Spleen (tissue), 11 donors: ENCODE data around the gene NPHS1. TPM values are rescaled to one million over a fixed set of nuclear protein-coding genes. Genes with fewer than 3 reads are reported as not detected.

Experiments used
- DNase-seq: peaks from one replicate; pipeline ENCODE4 v3.0.0-alpha.2; 2020
- H3K27ac ChIP-seq, 8 donors: fragments of 200-600 bp; sonication (generic) in 7 of 8; 1 replicate in 4 of 8; 2 replicates in 4 of 8; pipeline versions ENCODE4 v1.5.0 to v1.8.0; 2016 to 2021; ENCODE audit warnings: inconsistent platforms in 4 of 8, mild to moderate bottlenecking in 4 of 8, moderate library complexity in 1 of 8
- H3K27me3 ChIP-seq, 7 donors: fragments of 200-600 bp; sonication (generic) in 6 of 7; replicated peaks in 1 of 7; 1 replicate in 4 of 7; 2 replicates in 3 of 7; pipeline versions ENCODE4 v1.5.0 to v1.8.0; 2016 to 2021; ENCODE audit warnings: inconsistent platforms in 3 of 7, mild to moderate bottlenecking in 1 of 7
- H3K36me3 ChIP-seq, 6 donors: fragments of 200-600 bp; sonication (generic) in 5 of 6; 1 replicate in 4 of 6; 2 replicates in 2 of 6; pipeline versions ENCODE4 v1.5.0 to v1.8.0; 2016 to 2021; ENCODE audit warnings: inconsistent platforms in 2 of 6
- H3K4me1 ChIP-seq, 6 donors: fragments of 200-600 bp; sonication (generic) in 5 of 6; 1 replicate in 3 of 6; 2 replicates in 3 of 6; pipeline versions ENCODE4 v1.5.0 to v1.8.0; 2016 to 2021; ENCODE audit warnings: inconsistent platforms in 3 of 6
- H3K4me3 ChIP-seq, 8 donors: fragments of 200-600 bp; sonication (generic) in 7 of 8; 1 replicate in 4 of 8; 2 replicates in 4 of 8; pipeline versions ENCODE4 v1.5.0 to v1.8.0; 2016 to 2021; ENCODE audit warnings: inconsistent platforms in 4 of 8, mild to moderate bottlenecking in 4 of 8, moderate library complexity in 2 of 8
- H3K9me3 ChIP-seq, 8 donors: fragments of 200-600 bp; sonication (generic) in 7 of 8; 1 replicate in 4 of 8; 2 replicates in 4 of 8; pipeline versions ENCODE4 v1.5.0 to v1.8.0; 2016 to 2021; ENCODE audit warnings: inconsistent platforms in 4 of 8
- POLR2A ChIP-seq, 3 donors: fragments of 450-650 bp; IDR thresholded peaks; one replicate each; pipeline ENCODE4 v1.5.1; 2017; ENCODE audit warnings: antibody characterized with exemption in 3 of 3, mild to moderate bottlenecking in 1 of 3
- POLR2AphosphoS5 ChIP-seq, 3 donors: sonication (generic); formaldehyde crosslinking; IDR thresholded peaks; one replicate each; pipeline ENCODE4 v1.5.1; 2017; ENCODE audit warnings: antibody characterized with exemption in 3 of 3
- WGBS, 5 donors: extraction: QIAGEN DNeasy Blood & Tissue Kit in 3 of 5; methylation state at CpG; one replicate each; pipeline versions ENCODE4 v1.1.5 to v1.1.7; 2013 to 2018; 5-methylcytosine and 5-hydroxymethylcytosine counted together
- intact Hi-C: fragments of 100-400 bp; cut with DNase I; formaldehyde crosslinking; loops from one replicate; pipeline ENCODE4 v1.15.0; 2023; ENCODE audit warnings: low total_unique reads
- polyA plus RNA-seq, 3 donors: library from polyadenylated mRNA; stranded (reverse); fragments of 200-250 nt; gene quantifications; one replicate each; pipeline ENCODE4 v1.2.1, GENCODE V29; 2013
- total RNA-seq, 7 donors: library from RNA; depleted of rRNA in 3 of 7; stranded (reverse); fragments of >200 nt in 3 of 7; fragmentation: NEBNext Ultra II Directional in 4 of 7; extraction: Animal tissue kit (Norgen Biotek cat#: 25700) in 4 of 7; gene quantifications; one replicate each; pipeline versions ENCODE4 v1.1.0 to v1.2.1, GENCODE V29; 2016 to 2021
- TF ChIP-seq, protein P1 (sequence below), 11 experiments: fragments of 200-600 bp in 7 of 11; fragments of 450-650 bp in 4 of 11; sonication (generic) in 4 of 11; IDR thresholded peaks in 8 of 11; conservative IDR thresholded peaks in 3 of 11; 1 replicate in 7 of 11; 2 replicates in 4 of 11; pipeline versions ENCODE4 v1.4.0 to v1.8.0; 2016 to 2021; ENCODE audit warnings: antibody characterized with exemption in 11 of 11, inconsistent platforms in 4 of 11, mild to moderate bottlenecking in 1 of 11
- donor health status: healthy with polysubstance abuse.
- donor health status: DM: no; HTN: no; CAD: no; lungs with moderate emphysema.
- donor health status: DM: no; HTN: no; CAD: no.
- donor health status: Bipolar disorder and iron deficiency.
- donor health status: healthy.
- donor health status: DM: no; HTN: no; CAD: no.
- donor health status: DM: yes; HTN: yes; CAD: no.

The NPHS1 gene
- total and polyA plus RNA-seq, 10 donors: 0.10 to 0.60 (median 0.20) TPM; not detected in 5

DNA sequence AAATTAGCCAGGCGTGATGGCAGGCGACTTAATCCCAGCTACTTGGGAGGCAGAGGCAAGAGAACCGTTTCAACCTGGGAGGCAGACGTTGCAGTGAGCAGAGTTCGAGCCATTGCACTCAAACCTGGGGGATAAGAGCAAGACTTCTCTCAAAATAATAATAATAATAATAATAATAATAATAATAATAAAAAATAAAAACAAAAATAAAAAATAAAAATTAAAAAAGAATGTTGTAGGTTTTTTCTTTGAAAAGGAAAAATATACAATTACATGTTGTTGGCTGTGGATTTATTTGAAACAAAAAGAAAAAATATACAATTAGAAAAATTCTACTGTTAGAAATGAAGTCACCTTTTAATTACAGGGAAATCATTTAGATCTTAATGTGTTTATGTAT lies 28.2 kb downstream of the NPHS1 start:
- H3K27ac ChIP-seq: no peak overlapping the region
- intact Hi-C loops: no loop called here
- no peaks in the 10 kb centered on the region for H3K9me3 ChIP-seq
- H3K27me3 ChIP-seq: peaks cover 0 to 72% (median 6%) of the 10 kb centered on the region in 7 donors
- H3K4me3 ChIP-seq: no peak overlapping the region
- no peaks in the 10 kb centered on the region for H3K4me1 ChIP-seq
- no peak for DNase-seq
- WGBS, 5 donors: 82 to 94% (median 84%) methylated on average over 5 of the region's 5 CpGs
- H3K36me3 ChIP-seq: no peaks in the 10 kb centered on the region
- no peak for TF ChIP-seq POLR2A (IDR thresholded peaks at IDR 0.05)

DNA sequence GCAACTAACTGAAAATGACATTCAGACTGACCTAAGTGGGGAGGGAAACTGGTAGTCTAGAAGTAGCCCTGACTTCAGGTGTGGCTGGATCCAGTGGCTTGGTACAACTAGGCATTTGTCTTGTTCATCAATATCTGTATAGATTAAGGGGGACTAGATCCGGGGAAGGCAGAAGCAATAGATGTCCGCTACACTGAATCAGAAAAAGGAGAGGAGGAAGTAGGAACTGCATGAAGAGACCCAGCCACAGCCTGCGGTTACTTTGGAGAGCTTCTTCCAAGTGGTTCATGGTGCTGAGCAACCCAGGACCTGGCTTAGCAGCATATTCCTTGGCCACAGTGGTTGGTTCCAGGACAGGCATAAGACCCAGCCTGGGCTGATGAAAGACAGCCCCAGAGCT lies 29.7 kb downstream of the NPHS1 start:
- TF ChIP-seq POLR2A (IDR thresholded peaks at IDR 0.05) (no peak), POLR2AphosphoS5 (IDR thresholded peaks at IDR 0.05) (no peak)
- TF ChIP-seq, protein P1, sequence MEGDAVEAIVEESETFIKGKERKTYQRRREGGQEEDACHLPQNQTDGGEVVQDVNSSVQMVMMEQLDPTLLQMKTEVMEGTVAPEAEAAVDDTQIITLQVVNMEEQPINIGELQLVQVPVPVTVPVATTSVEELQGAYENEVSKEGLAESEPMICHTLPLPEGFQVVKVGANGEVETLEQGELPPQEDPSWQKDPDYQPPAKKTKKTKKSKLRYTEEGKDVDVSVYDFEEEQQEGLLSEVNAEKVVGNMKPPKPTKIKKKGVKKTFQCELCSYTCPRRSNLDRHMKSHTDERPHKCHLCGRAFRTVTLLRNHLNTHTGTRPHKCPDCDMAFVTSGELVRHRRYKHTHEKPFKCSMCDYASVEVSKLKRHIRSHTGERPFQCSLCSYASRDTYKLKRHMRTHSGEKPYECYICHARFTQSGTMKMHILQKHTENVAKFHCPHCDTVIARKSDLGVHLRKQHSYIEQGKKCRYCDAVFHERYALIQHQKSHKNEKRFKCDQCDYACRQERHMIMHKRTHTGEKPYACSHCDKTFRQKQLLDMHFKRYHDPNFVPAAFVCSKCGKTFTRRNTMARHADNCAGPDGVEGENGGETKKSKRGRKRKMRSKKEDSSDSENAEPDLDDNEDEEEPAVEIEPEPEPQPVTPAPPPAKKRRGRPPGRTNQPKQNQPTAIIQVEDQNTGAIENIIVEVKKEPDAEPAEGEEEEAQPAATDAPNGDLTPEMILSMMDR (IDR thresholded peaks at IDR 0.05 in 8 of 11, conservative IDR thresholded peaks at IDR 0.05 in 3 of 11): no peak
- Histone ChIP-seq H3K36me3 (no peaks in the 10 kb centered on the region), H3K27ac (no peak overlapping the region), H3K4me3 (no peak overlapping the region), H3K9me3 (no peaks in the 10 kb centered on the region), H3K27me3 (peaks cover 0 to 73% (median 6%) of the 10 kb centered on the region in 7 donors), H3K4me1 (no peaks in the 10 kb centered on the region)
- WGBS, 5 donors: 43 to 64% (median 60%) methylated on average over 3 of the region's 3 CpGs
- DNase-seq: no peak
- intact Hi-C loops: no loop called here

DNA sequence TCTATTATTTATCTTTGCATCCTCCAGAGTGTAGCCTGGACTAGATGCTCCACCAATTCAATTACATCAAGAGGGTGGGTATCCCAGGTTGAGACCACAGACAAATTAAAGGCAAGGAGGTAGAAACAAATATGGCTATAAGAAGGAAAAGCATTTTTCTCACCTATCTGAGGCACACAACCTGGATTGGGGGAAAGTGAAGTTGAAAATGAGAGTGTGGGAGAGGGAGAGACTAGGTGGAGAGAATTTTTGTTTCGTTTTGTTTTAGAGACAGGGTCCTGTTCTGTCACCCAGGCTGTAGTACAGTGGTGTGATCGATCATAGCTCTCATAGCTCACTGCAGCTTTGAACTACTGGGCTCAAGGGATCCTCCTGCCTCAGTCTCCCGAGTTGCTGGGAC lies 33.9 kb downstream of the NPHS1 start:
- H3K27me3 ChIP-seq: peaks cover 0 to 82% (median 0%) of the 10 kb centered on the region in 7 donors
- no peak for TF ChIP-seq POLR2AphosphoS5 (IDR thresholded peaks at IDR 0.05)
- no peaks in the 10 kb centered on the region for H3K36me3 ChIP-seq
- intact Hi-C loops: no loop called here
- no peaks in the 10 kb centered on the region for H3K9me3 ChIP-seq
- no peaks in the 10 kb centered on the region for H3K4me1 ChIP-seq
- no peak for DNase-seq
- H3K4me3 ChIP-seq: no peak overlapping the region
- 55 to 76% (median 69%) methylated on average over 3 of the region's 3 CpGs for WGBS, 5 donors
- H3K27ac ChIP-seq: no peak overlapping the region

DNA sequence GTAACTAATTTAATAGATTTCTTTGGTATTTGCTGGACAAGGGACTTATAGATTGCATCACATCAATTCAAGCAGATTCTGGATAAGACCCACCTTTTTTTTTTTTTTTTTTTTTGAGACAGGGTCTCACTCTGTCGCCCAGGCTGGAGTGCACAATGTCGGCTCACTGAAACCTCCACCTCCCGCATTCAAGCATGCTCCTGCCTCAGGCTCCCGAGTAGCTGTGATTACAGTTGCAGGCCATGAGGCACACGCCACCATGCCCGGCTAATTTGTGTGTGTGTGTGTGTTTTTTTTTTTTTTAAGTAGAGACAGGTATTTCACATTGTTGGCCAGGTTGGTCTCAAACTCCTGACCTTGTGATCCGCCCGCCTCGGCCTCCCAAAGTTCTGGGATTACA lies 35.5 kb downstream of the NPHS1 start:
- H3K4me1 ChIP-seq: no peaks in the 10 kb centered on the region
- intact Hi-C loops: no loop called here
- H3K27ac ChIP-seq: no peak overlapping the region
- DNase-seq: no peak
- H3K36me3 ChIP-seq: no peaks in the 10 kb centered on the region
- no peak overlapping the region for H3K4me3 ChIP-seq
- H3K9me3 ChIP-seq: no peaks in the 10 kb centered on the region
- peaks cover 0 to 84% (median 0%) of the 10 kb centered on the region in 7 donors for H3K27me3 ChIP-seq
- WGBS, 5 donors: 81 to 92% (median 86%) methylated on average over 9 of the region's 9 CpGs
- TF ChIP-seq POLR2A (IDR thresholded peaks at IDR 0.05) (no peak), POLR2AphosphoS5 (IDR thresholded peaks at IDR 0.05) (no peak)
- TF ChIP-seq, protein P1 (IDR thresholded peaks at IDR 0.05 in 8 of 11, conservative IDR thresholded peaks at IDR 0.05 in 3 of 11): no peak

DNA sequence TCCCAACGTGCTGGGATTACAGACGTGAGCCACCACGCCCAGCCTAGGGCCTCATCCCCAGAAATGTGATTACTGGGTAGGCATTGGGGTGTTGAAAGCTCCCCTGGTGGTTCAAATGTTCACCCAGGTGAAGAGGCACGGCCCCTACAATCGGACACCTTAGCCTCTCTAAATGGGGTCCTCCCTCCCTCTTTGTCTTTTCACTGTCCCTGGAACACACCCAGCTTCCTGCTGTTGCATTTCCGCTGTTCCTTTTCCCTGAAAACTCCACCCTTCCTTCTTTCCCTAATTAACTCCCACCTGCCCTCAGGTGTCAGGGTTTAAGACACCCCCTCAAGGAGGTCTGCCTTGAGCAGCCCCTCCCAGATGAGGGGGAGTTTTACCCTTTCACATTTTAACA lies 36.0 kb downstream of the NPHS1 start:
- intact Hi-C loops: no loop called here
- Histone ChIP-seq H3K4me3 (no peak overlapping the region), H3K27me3 (peaks cover 0 to 84% (median 0%) of the 10 kb centered on the region in 7 donors), H3K9me3 (no peaks in the 10 kb centered on the region), H3K4me1 (no peaks in the 10 kb centered on the region), H3K36me3 (no peaks in the 10 kb centered on the region), H3K27ac (no peak overlapping the region)
- WGBS, 5 donors: 30 to 44% (median 36%) methylated on average over 6 of the region's 6 CpGs
- TF ChIP-seq POLR2AphosphoS5 (IDR thresholded peaks at IDR 0.05): no peak
- TF ChIP-seq, protein P1 (IDR thresholded peaks at IDR 0.05 in 8 of 11, conservative IDR thresholded peaks at IDR 0.05 in 3 of 11): no peak
- TF ChIP-seq POLR2A (IDR thresholded peaks at IDR 0.05): no peak
- no peak for DNase-seq
